GM12873 (cell line): ENCODE results near the gene THRAP3.

Experiments
- CTCF ChIP-seq: IDR thresholded peaks from 2 replicates; pipeline ENCODE4 v1.5.1; 2012; ENCODE audit warnings: low read depth, mild to moderate bottlenecking, moderate library complexity, low read length, control low read depth; ENCODE audit not compliant: insufficient read depth; ENCODE audit errors: missing control alignments

Gene THRAP3

GRCh38 chr1:36301220-36301619 is 77.0 kb downstream of the THRAP3 start:
- TF ChIP-seq CTCF, result no peak

- no peak for TF ChIP-seq CTCF
Observed at GRCh38 chr1:36303244-36303643, 79.0 kb downstream of the THRAP3 start.

GRCh38 chr1:36303650-36304360 is 79.6 kb downstream of the THRAP3 start:
- no peak for TF ChIP-seq CTCF

GRCh38 chr1:36304521-36304920 is 80.3 kb downstream of the THRAP3 start:
- TF ChIP-seq CTCF, result no peak

- TF ChIP-seq CTCF, result no peak
Observed at GRCh38 chr1:36304970-36305914, 81.0 kb downstream of the THRAP3 start.

GRCh38 chr1:36305915-36306209 is 81.6 kb downstream of the THRAP3 start:
- TF ChIP-seq CTCF, result no peak

- peak; percentile 1 for TF ChIP-seq CTCF
Observed at GRCh38 chr1:36306210-36306901, 82.1 kb downstream of the THRAP3 start, which contains the start of gene SH3D21. Gene SH3D21 (plus strand): TSS chr1:36306368. CDS start chr1:36306421, 53 bp downstream.
